OCI-M2 (cell line): ENCODE data around the gene NFATC2.
"Not testable (repeated sequence)": the region's sequence is repeated elsewhere in the genome, so short reads cannot be mapped to it uniquely, and the experiment has no call there.

Source experiments
- DNase-seq: peaks from one replicate; lab custom pipeline; 2025; ENCODE audit not compliant: unreplicated experiment; lab: John Stamatoyannopoulos, UW

Gene NFATC2

DNA sequence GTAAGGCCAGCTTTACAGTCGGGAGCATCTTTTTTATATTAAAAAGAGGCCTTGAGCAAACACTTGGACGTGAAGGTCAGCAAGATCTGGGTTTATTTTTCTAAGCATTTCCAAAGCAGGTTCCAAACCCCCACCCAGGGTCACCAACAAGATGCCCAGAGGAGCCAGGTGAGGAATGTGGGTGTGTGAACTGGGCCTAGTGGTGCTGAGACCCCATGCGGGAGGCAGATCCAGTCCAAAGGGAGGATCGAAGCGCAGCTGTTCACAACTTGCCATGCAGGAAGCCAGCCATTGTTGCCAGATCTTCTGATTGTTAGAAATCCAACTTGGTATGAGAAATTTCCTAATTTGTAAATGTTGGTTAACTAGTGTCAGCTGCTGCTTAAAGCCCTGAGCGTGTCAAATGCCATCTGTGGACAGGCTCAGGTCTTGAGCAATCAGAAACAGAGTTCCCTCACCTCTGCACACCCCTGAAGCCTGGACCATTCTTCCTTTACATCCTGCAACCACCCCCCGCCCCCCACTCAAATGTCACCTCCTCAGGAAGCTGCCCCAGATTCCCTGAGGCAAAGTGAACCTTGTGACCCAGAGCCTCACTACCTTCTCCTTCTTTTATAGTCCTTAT is 46.5 kb downstream of the NFATC2 start:
- DNase-seq, result no peak

DNA sequence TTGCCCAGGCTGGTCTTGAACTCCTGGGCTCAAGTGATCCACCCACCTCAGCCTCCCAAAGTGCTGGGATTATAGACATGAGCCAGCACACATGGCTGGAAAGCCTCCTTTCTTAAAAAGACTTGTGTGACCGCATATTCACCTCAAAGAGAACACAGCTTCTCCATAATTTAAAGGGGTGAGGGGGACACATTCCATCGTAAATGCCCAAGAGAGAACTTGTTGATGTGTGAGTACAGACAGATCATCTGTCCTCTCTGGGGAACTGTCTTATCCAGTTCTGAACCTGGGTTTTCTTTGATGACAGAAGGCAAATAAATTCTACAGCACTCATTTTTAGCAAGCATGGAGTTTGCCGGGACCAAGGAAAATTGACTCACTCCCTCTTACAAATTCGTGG is 47.2 kb downstream of the NFATC2 start:
- no peak for DNase-seq

DNA sequence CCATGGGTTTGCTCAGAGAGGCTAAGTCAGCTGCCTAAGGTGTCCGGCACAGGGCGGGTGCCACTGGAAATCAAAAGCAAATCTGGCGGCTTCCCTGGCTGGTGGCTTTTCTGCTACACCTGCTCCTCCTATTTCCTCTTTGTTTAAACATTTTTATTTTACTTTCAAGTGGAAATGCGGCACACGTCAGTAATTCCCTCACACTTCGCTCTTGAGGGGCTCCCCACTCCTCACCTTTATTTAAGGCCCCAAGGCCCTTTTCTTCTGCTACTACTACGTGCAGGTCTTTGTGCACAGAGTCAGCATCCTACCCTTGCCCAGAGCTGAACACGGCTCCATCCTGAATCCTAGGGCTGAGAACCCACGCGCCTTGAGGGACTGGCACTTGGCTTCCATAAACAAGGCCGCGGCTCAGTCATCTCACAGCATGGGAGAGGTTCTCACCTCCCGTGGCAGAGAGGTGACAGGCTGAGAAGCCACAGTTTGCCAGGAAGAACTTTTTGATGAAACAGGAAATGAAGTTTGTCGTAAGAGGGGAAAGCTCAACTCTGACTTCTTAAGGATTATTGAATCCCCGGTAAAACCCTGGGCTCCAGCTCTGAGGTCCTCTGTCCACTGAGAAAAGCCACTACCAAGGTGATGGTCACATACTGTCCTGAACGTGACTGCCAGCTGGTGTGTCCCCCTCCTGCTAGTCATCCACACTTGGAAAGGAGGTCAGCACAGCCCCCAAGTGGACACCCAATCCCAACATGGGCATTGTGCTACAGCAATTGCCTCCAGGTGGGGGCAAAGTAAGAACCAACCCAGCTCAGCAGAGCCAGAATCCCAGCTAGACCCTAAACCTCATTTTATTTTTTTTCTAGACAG is 48.0 kb downstream of the NFATC2 start:
- no peak for DNase-seq

DNA sequence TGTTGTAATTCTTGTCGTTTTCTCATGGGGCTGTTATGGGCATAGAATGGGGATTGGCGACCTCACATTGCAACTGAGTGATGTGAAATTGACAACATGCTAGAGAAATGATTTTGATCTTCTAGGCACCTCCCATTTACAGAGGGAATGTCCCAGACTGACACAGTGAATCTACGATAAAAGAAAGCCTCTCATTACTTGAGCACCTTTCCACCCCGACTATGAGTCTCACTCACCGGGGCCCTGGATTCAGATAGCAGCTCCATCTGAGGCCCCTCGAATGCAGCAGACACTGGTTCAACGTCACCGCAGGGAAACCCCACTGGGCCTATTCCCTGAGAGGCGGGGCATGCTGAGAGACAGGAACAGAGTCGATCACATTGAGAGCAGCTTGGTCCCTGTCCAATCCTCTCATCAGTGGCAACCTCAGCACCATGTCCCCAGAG is 49.1 kb downstream of the NFATC2 start:
- no peak for DNase-seq

DNA sequence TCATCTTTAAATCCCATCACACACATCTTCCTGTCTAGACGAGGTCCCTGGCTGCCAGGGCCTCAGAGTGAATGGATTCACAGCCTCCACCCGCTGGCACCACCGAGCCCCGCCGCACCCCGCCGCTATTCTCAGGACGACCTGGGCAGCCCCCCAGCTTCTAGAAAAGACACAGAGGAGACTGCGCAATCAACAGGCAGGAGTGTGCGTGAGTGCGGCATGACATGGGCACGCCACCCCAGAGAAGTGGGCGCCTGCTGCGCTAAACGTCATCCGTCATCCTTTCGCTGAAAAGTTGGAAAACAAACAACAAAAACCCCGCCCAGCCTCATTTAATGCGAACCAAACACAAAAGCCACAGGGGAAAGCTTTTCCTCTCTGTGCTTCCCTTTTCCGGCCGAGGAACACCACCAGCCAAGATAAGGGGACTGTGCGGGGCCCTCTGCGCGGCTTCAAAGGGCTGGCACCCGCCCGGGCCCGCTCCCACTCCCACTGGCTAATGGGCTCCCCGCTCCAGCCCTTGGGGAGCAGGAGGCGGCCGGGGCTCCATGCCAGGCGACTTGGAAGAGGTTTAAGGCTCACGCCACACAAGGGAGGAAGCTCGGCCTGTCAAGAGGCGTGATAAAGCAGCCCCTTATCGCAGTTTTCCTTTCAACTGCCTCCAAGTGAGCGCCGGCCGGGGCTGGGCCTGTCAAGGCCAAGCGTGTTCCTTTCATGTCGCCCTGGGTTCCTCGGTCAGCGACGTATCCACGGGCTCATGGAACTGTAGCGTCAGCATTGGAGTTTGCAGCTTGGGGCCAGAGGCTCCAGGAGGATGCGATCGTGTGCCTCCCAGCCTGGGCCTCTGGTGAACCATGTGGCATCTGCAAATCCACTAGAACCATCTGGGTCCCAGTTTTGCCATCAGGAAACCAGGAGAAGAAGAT is 50.1 kb downstream of the NFATC2 start:
- DNase-seq, result peak; percentile 71

DNA sequence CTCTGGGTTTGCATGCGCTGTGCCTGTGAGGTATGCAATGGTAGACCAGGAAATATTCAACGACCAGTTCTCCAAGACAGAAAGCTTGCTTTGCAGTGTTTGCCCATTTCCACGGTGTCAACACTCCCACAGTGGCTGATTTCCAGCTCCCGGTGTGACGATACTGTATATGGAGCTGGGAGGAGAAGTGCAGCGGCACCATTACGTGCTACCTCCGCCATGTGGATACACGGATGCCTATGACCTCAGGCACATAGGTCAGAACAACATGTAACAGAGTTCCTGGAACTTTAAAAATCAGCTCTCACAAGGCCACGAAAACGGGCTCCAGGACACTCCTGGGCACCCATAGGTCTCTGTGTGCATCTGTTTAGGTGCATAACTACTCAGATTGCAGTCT is 51.1 kb downstream of the NFATC2 start:
- DNase-seq, result no peak

DNA sequence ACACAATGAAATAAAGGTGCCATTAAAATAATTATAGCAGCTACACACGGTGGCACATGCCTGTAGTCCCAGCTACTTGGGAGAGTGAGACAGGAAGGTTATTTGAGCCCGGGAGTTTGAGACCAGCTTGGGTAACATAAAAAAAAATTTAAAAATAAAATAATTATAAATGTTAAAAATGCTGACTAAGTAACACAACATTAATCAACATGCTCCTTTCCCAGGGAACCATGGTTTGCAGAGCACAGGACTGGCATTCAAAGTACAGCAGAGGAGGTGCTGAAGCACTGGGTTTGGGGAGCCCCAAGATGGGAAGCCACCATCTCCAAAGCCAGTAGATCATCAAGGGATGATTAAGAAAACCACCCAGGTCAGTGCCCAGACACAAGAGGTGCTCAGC is 51.9 kb downstream of the NFATC2 start:
- no peak for DNase-seq

DNA sequence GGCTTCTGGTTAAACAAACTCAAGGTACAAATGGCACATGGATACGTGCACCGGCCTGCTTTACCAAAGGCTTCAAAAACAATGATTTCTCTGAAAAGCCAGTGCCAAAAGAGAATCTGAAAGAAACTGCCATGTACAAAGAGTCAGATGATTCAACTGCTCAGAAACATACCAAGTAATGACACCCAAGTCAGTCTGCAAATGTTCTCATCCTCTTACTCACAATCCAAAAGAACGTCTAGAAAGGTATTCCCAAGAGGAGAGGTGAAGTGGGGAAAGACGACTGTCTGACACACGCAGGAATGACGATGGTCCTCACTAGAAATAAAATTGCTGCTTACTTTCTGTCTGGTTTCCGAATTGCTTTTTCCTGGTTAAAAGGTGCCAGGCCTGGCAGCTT is 52.9 kb downstream of the NFATC2 start:
- DNase-seq, result no peak

DNA sequence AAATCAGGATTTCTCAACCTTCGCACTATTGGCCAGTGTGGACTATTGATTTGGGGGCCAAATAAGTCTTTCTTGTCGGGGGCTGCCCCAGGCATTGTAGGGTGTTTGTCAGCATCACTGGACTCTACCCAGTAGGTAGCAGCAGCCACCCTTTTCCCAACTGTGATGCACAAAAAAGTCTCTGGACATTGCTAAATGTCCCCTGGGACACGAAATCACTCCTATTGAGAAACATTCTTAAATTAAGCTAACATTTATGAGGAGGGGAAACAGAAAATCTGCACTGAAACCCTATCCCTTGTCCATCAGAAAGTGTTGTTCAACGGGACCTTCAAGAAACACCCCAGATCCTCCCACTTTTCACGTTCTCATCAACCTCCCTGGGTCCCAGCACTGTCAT is 54.2 kb downstream of the NFATC2 start:
- no peak for DNase-seq

DNA sequence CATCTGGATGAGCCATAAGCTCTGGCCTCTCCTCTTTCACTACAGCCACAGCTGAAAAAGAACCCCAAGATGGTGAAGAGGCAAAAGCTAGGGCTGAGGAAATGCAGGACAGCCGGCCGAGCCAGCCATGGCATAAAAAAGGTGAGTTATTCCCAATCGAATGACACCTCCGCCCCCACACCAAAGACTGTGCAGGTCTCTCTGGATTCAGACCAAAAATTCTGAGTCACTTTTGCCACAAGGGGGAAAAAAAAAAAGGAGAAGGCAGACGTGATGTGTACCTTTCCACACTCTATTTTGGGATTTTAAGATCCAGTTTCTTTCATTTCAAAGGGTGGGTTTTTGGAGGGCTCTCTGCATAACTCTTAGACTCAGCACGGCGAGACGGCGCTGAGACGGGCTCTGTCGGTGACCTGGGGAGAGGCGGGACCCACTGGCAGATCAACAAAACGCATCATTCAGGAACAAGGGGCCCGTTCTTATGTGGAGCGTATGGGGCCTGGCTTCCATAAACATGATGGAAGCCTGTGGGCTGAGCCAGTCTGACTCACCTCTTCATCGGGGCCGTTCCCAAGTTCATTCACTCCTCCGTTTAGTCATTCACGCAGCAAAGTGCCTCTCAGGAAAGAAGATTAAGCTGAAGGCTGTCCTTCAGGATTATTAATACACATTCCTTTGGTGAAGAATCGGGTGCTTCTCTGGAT is 54.8 kb downstream of the NFATC2 start:
- DNase-seq, result no peak

DNA sequence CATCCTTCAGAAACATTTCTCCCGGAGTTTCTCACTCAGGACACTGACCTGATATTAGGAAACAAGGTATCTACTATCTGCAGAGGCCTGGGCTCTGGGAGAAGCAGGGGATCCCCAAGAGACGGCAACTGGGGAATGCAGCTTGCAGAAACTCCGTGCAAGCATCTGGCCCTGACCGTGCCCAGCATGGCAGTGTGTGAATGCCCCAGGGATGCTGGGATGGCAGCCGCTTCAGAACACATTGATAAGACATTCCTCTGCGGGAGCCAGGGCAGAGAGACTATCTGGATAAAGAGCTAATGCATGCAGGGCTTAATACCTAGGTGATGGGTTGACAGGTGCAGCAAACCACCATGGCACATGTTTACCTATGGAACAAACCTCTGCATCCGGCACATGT is 55.4 kb downstream of the NFATC2 start:
- no peak for DNase-seq

DNA sequence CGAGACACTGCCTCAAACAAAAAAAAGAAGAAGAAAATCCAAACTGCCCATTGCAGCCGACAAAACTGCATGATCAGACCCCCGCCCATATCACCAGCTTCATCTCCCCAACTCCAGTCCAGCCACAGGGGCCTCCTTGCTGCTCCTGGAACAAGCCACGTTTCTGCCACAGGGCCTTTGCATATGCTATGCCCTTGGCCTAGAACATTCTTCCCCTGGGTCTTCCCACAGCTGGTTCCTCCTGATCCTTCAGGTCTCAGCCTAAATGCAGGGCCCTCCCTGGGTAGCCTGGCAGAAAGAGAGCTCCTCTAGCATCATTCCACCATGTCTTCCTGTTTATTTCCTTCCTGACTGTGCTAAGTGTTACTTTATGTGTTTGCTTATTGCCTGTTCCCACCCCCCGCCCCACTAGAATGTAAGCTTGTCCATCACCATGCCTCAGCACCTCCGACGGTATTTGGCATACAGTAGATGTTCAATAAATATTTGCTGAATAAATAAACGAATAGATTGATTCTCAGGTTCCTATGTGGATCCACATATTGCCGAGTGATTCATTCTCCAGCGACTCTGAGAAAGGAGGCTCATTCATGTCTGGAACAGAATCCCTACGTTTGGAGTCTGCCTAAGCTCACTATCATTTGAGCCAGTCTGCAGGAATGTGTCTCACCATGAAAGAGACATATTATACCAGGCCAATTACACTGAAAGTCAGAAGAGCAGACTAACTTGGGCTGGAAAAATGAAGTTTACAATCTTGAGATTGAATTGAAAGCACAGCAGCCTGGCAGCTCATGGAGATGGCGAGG is 56.1 kb downstream of the NFATC2 start:
- no peak for DNase-seq

DNA sequence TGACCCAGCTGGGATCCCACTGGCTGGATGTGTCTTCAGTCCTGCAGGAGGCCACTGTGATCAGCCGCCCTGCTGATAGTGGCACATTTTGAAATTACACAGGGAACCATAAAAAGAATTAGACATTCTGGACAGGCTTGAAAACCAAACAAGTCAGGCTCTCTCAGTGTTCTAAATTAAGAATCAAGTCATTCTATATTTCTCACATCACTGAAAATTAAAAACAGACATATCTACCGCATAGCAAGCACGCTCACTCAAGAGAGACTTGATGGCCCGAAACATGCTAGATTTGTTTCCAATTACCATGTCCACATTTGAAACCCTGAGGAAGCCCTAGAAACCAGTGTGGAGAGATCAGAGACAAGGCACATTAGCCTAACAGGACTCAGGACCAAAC is 57.7 kb downstream of the NFATC2 start:
- no peak for DNase-seq

DNA sequence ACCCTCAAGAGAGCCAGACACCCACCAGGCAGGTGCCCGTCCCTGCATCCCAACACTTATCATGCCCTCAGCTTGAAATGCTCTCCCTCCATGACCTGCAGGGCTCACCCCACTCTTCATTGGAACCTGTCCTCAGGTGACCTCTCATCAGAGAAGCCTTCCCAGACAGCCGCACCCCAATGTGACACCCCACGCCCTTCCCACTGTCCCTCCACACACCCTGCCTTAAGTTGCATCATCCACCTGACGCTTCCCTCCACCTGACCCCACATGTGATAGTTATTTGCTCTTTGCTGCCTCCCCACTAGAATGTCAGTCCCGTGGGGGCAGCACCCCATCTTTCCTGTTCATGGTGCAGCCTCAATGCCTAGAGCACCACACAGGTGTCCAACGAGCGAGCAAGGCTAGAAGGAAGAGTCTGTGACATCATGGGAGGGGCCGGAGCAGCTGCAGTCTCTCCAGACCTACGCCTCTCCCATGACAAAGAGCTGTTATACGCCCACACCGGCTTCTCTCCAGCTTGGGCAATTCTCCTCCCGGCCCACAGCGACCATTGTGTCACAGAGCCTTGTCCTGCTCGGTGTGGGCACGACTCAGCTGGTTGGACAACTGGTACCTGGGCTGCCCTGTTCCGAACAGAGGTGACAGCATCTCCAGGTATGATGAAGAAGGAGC is 58.2 kb downstream of the NFATC2 start:
- DNase-seq, result no peak

DNA sequence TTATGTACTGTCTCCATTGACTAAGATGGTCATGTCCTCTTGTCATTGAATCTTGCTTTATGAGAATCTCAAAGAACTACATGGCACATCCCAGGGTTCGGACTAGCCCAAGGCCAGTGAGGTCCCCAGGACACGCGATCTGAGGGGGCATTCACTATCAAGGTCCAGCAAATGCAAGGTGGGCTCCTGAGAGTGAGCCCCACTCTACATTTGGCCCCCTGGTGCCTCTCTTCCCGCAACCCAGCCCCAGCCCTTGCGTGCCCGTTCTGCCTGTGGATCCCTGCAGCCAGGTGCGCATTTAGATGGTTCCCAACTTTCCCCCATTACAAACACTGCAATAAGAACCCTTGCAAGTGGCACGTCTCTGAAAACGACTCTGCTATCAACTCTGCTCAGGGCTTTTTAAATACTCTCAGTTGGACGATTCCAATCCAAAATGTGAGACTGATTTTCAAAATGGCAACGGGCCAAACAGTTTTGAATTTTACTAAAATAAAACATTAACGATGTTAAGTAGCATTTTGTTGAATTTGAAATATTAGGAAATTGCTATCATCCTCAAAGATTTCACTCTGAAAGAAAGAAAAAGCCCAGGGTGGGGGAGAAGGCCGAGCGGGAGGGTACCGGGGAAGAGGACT is 59.6 kb downstream of the NFATC2 start:
- DNase-seq, result no peak

DNA sequence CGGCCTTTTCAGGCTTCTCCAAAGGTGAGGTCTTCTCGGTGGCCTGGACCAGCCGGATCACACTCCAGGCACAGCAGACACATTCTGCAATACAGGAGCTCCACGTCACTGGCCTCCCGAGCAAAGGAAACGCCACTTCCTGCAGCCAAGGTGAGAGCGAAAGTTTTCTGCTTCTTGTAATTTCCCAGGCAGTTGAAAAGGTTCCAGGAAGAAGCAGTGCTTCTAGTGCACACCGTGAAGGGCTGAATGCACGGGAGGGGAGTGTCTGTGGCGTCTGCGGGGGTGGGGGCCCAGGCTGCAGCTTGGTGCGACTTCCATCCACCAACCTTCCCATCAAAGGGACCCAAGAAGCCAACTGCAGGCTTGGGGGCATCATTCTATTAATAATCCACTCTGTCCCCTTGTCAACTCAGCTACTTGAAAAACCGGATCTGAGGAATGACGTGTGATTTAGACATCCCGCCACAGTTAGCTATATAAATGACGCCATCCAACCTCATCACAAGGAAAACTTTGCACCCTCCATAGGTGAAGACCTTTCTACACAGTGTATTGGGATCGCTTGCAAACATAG is 61.1 kb downstream of the NFATC2 start:
- DNase-seq, result no peak

DNA sequence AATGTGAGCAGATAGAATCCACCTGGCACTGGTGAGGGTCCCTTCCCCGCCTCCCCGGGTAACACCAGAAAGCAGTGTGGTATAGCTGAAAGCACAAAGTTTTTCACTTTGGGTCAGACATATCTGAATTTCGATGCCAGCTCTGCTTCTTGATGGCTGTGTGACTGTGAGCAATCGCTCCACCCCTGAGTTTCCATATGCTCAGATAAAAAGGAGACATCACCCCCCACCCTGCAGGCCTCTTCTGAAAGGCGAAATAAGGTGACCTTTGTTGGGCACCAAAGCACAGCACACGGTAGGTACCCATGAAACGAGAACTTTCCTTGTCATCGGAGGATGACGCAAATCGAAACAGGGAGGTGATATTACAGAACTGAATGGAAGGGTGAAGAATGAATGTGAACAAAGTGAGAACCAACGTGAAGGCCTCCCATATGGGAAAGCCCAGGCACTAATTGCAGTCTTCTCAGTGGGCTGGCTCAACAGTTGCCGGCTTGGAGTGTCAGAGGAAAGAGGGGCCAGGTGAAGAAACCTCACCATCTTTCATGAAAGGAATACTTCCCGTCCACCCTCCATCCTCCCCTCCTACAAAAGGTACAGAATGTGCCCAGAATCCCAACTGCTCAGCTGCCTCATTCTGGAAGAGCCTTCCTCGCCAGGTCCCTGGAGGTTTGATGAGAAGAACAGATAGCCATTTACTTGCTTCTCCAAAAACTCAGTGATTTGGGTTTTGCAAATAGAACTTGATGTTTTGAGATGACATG is 61.8 kb downstream of the NFATC2 start:
- no peak for DNase-seq

DNA sequence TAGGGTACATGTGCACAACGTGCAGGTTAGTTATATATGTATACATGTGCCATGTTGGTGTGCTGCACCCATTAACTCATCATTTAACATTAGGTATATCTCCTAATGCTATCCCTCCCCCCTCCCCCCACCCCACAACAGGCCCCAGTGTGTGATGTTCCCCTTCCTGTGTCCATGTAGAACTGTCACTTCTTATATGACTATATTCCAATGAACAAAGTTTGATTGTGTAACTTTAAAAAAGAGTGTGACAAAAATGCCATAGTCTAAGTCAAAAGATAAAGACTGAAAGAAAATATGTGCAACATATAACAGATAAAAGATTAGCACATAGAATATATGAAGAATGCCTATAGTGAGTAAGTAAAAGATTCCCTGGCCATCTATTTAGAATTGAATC is 66.4 kb downstream of the NFATC2 start:
- DNase-seq, result not testable (repeated sequence)
